ENCODE results near the gene ADAMTSL1.

ADAMTSL1 gene

DNA sequence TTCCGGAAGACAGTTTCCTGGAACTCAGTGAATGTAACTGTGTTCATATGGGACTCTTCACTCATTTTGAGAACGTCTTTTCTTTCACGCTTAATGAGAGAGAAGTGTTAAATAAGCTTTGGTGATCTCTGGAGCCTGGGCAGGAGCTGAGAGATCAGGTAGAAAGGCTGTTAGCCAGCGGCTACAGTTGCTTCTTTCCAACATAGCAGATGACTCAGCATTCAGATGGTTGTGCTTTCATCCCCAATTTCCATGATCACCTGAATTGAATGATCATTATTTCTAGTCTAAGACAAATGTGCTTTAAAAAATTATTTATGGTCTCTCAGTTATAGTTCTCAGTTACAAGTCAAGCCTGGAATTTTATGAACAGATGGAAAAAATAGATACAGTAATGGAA, 234.5 kb downstream of the ADAMTSL1 start:
- H3K9me3 Mint-ChIP-seq = peaks cover 16% of the 10 kb centered on the region
- no peak overlapping the region for H3K27ac Mint-ChIP-seq
- H3K36me3 Mint-ChIP-seq (ENCODE audit: low read depth) = peaks cover 14% of the 10 kb centered on the region
- H3K4me1 Mint-ChIP-seq = peaks cover 8% of the 10 kb centered on the region
- H3K4me3 Mint-ChIP-seq = no peak overlapping the region
- TF ChIP-seq, protein P1, sequence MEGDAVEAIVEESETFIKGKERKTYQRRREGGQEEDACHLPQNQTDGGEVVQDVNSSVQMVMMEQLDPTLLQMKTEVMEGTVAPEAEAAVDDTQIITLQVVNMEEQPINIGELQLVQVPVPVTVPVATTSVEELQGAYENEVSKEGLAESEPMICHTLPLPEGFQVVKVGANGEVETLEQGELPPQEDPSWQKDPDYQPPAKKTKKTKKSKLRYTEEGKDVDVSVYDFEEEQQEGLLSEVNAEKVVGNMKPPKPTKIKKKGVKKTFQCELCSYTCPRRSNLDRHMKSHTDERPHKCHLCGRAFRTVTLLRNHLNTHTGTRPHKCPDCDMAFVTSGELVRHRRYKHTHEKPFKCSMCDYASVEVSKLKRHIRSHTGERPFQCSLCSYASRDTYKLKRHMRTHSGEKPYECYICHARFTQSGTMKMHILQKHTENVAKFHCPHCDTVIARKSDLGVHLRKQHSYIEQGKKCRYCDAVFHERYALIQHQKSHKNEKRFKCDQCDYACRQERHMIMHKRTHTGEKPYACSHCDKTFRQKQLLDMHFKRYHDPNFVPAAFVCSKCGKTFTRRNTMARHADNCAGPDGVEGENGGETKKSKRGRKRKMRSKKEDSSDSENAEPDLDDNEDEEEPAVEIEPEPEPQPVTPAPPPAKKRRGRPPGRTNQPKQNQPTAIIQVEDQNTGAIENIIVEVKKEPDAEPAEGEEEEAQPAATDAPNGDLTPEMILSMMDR (IDR thresholded peaks at IDR 0.05) = no peak
- no peak for DNase-seq
- H3K27me3 Mint-ChIP-seq (ENCODE audit: low read depth, poor library complexity) = peaks cover 6% of the 10 kb centered on the region

DNA sequence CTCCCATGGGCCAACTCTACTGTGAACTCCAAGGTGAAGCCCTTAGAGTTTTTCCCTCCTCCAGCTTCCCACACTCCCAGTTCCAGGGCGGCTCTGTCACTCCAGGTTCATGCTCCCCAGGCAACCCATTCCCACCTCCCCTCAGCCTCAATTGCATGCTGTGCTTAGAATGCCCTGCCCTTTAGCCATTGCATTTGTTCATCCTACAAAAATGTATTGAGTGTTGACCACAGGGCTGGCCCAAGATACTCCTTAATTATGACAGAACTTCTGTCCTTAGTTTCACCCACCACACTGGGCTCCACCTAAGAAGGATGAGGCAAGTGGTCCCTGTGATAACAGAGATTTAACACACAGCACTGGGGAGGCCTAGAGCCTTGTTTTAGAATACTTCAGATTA, 236.1 kb downstream of the ADAMTSL1 start:
- Mint-ChIP-seq H3K4me1 (peaks cover 8% of the 10 kb centered on the region), H3K27me3 (ENCODE audit: low read depth, poor library complexity) (peaks cover 6% of the 10 kb centered on the region), H3K9me3 (peaks cover 16% of the 10 kb centered on the region), H3K36me3 (ENCODE audit: low read depth) (peaks cover 14% of the 10 kb centered on the region), H3K27ac (no peak overlapping the region), H3K4me3 (no peak overlapping the region)
- TF ChIP-seq, protein P1 (IDR thresholded peaks at IDR 0.05) = no peak
- DNase-seq = no peak

DNA sequence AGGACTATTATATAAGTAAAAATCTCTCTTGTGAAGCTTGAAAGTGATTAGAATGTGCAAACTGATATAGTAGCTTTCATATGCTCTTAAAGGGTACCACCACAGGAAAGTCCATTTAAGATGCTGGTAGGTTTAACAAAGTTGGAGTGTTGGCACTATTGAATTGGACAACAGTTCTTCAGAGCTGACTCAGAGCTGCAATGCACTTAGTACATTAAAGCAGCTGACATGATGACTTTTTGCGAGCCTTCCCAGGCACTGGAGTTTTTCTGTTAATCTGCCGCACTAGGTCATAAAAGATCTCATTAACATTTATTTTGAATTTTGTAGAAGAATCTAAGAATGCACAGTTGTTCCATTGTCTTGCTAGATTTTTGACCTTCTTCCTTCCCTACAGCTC, 243.8 kb downstream of the ADAMTSL1 start:
- no peaks in the 10 kb centered on the region for H3K9me3 Mint-ChIP-seq
- TF ChIP-seq, protein P1 (IDR thresholded peaks at IDR 0.05) = no peak

DNA sequence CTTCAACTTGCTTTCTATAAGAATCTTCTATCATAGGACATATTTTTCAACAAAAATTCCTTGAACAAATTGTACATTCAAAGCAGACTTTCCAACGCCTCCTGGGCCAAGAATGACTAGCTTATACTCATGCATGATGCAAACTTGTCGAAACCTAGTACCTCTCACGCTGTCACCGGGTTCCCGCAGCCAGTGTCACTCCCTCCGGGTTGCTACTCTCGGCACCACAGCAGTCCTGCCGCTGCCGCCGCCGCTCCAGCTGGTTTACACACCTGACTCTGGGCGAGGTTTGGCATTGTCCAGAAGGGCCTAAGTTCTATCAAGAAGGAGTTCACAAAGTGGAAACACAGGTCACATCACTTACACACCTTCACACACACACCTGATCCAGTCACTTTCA, 244.4 kb downstream of the ADAMTSL1 start:
- TF ChIP-seq, protein P1 (IDR thresholded peaks at IDR 0.05) = no peak
- no peak overlapping the region for H3K4me3 Mint-ChIP-seq
- H3K36me3 Mint-ChIP-seq (ENCODE audit: low read depth) = no peaks in the 10 kb centered on the region
- peaks cover 10% of the 10 kb centered on the region for H3K4me1 Mint-ChIP-seq
- no peak for DNase-seq
- no peaks in the 10 kb centered on the region for H3K27me3 Mint-ChIP-seq (ENCODE audit: low read depth, poor library complexity)
- H3K9me3 Mint-ChIP-seq = no peaks in the 10 kb centered on the region
- no peak overlapping the region for H3K27ac Mint-ChIP-seq

More for the DNA sequence above, 243.8 kb downstream of the ADAMTSL1 start:
- no peak for DNase-seq
- Mint-ChIP-seq H3K4me3 (no peak overlapping the region), H3K4me1 (peaks cover 10% of the 10 kb centered on the region), H3K36me3 (ENCODE audit: low read depth) (no peaks in the 10 kb centered on the region), H3K27ac (no peak overlapping the region), H3K27me3 (ENCODE audit: low read depth, poor library complexity) (no peaks in the 10 kb centered on the region)

DNA sequence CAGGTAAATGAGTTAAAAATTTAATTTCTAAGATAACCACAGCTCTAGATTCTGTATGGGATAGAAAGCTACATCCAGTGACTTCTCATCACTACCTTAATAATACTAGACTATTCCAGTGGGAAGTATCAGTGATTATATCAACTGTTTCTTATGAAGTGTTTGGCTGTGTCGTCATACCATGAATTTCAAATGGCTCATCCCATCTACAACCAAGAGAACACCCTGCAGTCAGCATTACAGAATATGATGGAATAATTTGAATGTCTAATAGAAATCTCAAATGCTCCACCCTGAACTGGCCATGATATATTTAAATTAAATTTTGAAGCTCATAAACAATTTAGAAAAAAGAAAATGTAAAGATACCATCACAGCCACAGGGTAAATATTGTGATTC, 245.0 kb downstream of the ADAMTSL1 start:
- Mint-ChIP-seq H3K27me3 (ENCODE audit: low read depth, poor library complexity) (no peaks in the 10 kb centered on the region), H3K36me3 (ENCODE audit: low read depth) (no peaks in the 10 kb centered on the region), H3K9me3 (no peaks in the 10 kb centered on the region), H3K4me3 (no peak overlapping the region), H3K27ac (no peak overlapping the region), H3K4me1 (peaks cover 10% of the 10 kb centered on the region)
- no peak for DNase-seq
- TF ChIP-seq, protein P1 (IDR thresholded peaks at IDR 0.05) = no peak

DNA sequence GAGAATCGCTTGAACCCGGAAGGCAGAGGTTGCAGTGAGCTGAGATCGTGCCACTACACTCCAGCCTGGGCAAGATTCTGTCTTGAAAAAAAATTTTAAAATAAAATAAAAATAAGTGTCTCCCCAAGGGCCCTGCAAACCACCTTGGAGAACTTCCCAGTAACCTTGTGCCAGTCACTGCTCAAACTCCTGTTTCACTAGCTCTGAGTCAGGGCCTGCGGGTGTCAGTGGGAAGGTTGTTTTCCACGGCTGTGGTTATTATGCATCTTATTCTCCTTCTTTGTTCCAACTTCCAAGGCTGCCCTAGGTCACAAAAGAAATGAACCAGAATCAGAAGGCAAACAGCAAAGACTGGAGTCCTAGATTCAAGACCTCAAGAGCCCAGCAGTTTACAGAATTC, 246.7 kb downstream of the ADAMTSL1 start:
- no peaks in the 10 kb centered on the region for H3K9me3 Mint-ChIP-seq
- no peak overlapping the region for H3K4me3 Mint-ChIP-seq
- TF ChIP-seq, protein P1 (IDR thresholded peaks at IDR 0.05) = no peak
- no peaks in the 10 kb centered on the region for H3K36me3 Mint-ChIP-seq (ENCODE audit: low read depth)
- H3K4me1 Mint-ChIP-seq = peaks cover 10% of the 10 kb centered on the region
- DNase-seq = no peak
- H3K27me3 Mint-ChIP-seq (ENCODE audit: low read depth, poor library complexity) = peaks cover 3% of the 10 kb centered on the region
- H3K27ac Mint-ChIP-seq = no peak overlapping the region
